ENCODE measurements around the gene PROM1. TPM values are rescaled to one million over a fixed set of nuclear protein-coding genes. Genes with fewer than 3 reads are reported as not detected.

PROM1 gene
- total RNA-seq, 2 donors from 2014 or later: 23.7 to 24.6 TPM

GRCh38 chr4:16122784-16123183 lies 39.0 kb upstream of the PROM1 start:
- no peak overlapping the region for H3K4me3 ChIP-seq
- intact Hi-C loops (cut with DNase I): no loop called here
- DNase-seq (no peak), ATAC-seq (peak; percentile 23)
- WGBS, 2 donors: 70 to 78% methylated on average over 5 of the region's 5 CpGs
- H3K27me3 ChIP-seq: no peaks in the 10 kb centered on the region
- H3K36me3 ChIP-seq (replicated peaks in 1 of 2; ENCODE audit: insufficient read depth in 1 of 2, low read depth in 2 of 2): no peaks in the 10 kb centered on the region
- H3K27ac ChIP-seq: peak overlapping the region in 3 of 4 donors; percentile 21 to 59 (median 58)
- no peak for TF ChIP-seq CTCF (IDR thresholded peaks at IDR 0.05)
- TF ChIP-seq POLR2A (IDR thresholded peaks at IDR 0.05): no peak
- H3K4me1 ChIP-seq: peaks cover 7% of the 10 kb centered on the region
- H3K9me3 ChIP-seq: no peaks in the 10 kb centered on the region

- 63 to 79% methylated on average over 4 of the region's 4 CpGs for WGBS, 2 donors
- Histone ChIP-seq H3K9me3 (no peaks in the 10 kb centered on the region), H3K27me3 (no peaks in the 10 kb centered on the region), H3K4me3 (no peak overlapping the region), H3K36me3 (replicated peaks in 1 of 2; ENCODE audit: insufficient read depth in 1 of 2, low read depth in 2 of 2) (no peaks in the 10 kb centered on the region), H3K4me1 (peaks cover 7% of the 10 kb centered on the region), H3K27ac (no peak overlapping the region)
- ATAC-seq: no peak
- DNase-seq: no peak
- intact Hi-C loops (cut with DNase I): no loop called here
- no peak for TF ChIP-seq CTCF (IDR thresholded peaks at IDR 0.05)
- TF ChIP-seq POLR2A (IDR thresholded peaks at IDR 0.05): no peak
Measured at GRCh38 chr4:16122308-16122711, 38.5 kb upstream of the PROM1 start.

GRCh38 chr4:16120720-16121119 lies 36.9 kb upstream of the PROM1 start:
- peaks cover 7% of the 10 kb centered on the region for H3K4me1 ChIP-seq
- no peaks in the 10 kb centered on the region for H3K27me3 ChIP-seq
- no peak for ATAC-seq
- H3K9me3 ChIP-seq: no peaks in the 10 kb centered on the region
- H3K36me3 ChIP-seq (replicated peaks in 1 of 2; ENCODE audit: insufficient read depth in 1 of 2, low read depth in 2 of 2): no peaks in the 10 kb centered on the region
- WGBS, 2 donors: 81 to 82% methylated on average over 4 of the region's 4 CpGs
- no peak overlapping the region for H3K4me3 ChIP-seq
- intact Hi-C loops (cut with DNase I): no loop called here
- no peak for DNase-seq
- TF ChIP-seq POLR2A (IDR thresholded peaks at IDR 0.05) (no peak), CTCF (IDR thresholded peaks at IDR 0.05) (no peak)
- no peak overlapping the region for H3K27ac ChIP-seq

GRCh38 chr4:16119981-16120380 lies 36.2 kb upstream of the PROM1 start:
- ATAC-seq: no peak
- Histone ChIP-seq H3K4me3 (no peak overlapping the region), H3K27me3 (no peaks in the 10 kb centered on the region), H3K4me1 (peaks cover 7% of the 10 kb centered on the region), H3K36me3 (replicated peaks in 1 of 2; ENCODE audit: insufficient read depth in 1 of 2, low read depth in 2 of 2) (no peaks in the 10 kb centered on the region), H3K27ac (no peak overlapping the region), H3K9me3 (no peaks in the 10 kb centered on the region)
- TF ChIP-seq CTCF (IDR thresholded peaks at IDR 0.05) (no peak), POLR2A (IDR thresholded peaks at IDR 0.05) (no peak)
- WGBS, 2 donors: 69 to 74% methylated on average over 4 of the region's 4 CpGs
- intact Hi-C loops (cut with DNase I): no loop called here
- no peak for DNase-seq

GRCh38 chr4:16118090-16118489 lies 34.3 kb upstream of the PROM1 start:
- Histone ChIP-seq H3K27ac (no peak overlapping the region), H3K27me3 (no peaks in the 10 kb centered on the region), H3K9me3 (no peaks in the 10 kb centered on the region), H3K4me3 (no peak overlapping the region), H3K36me3 (replicated peaks in 1 of 2; ENCODE audit: insufficient read depth in 1 of 2, low read depth in 2 of 2) (no peaks in the 10 kb centered on the region), H3K4me1 (no peaks in the 10 kb centered on the region)
- WGBS, 2 donors: 51 to 58% methylated on average over 2 of the region's 2 CpGs
- no peak for TF ChIP-seq POLR2A (IDR thresholded peaks at IDR 0.05)
- no peak for TF ChIP-seq CTCF (IDR thresholded peaks at IDR 0.05)
- DNase-seq (no peak), ATAC-seq (no peak)
- intact Hi-C loops (cut with DNase I): no loop called here

Data from body of pancreas (tissue), 4 donors.